Pancreas (tissue), 10 donors: Measurements from ENCODE around the gene BICRAL. TPM values are rescaled to one million over a fixed set of nuclear protein-coding genes. Genes with fewer than 3 reads are reported as not detected.
"Not testable (repeated sequence)": the region's sequence is repeated elsewhere in the genome, so short reads cannot be mapped to it uniquely, and the experiment has no call there.

Experiments
- ATAC-seq, 4 donors: fragments of 200-7000 bp; cut with Tn5 transposase; one replicate each; pipeline versions ENCODE4 v1.8.0 to v1.9.1; 2020; ENCODE audit warnings: mild to moderate bottlenecking in 4 of 4, moderate library complexity in 4 of 4
- DNase-seq, 6 donors: peaks; one replicate each; pipeline ENCODE4 v3.0.0-alpha.2; 2020
- FAIRE-seq: peaks from 2 replicates; lab custom pipeline; 2012; peaks lifted over from hg19 to GRCh38; lab: Jason Lieb, UNC
- H3K27ac ChIP-seq, 4 donors: fragments of 200-600 bp; sonication (generic); 1 replicate in 3 of 4; 2 replicates in 1 of 4; pipeline versions ENCODE4 v1.5.0 to v1.8.0; 2020
- H3K27me3 ChIP-seq, 4 donors: fragments of 200-600 bp; one replicate each; pipeline ENCODE4 v1.8.0; 2021
- H3K36me3 ChIP-seq, 3 donors: fragments of 200-600 bp; sonication (generic) in 1 of 3; one replicate each; pipeline versions ENCODE4 v1.5.0 to v1.8.0; 2020 to 2021
- H3K4me1 ChIP-seq, 3 donors: fragments of 200-600 bp; one replicate each; pipeline ENCODE4 v1.8.0; 2021
- H3K4me3 ChIP-seq, 4 donors: fragments of 200-600 bp; sonication (generic) in 2 of 4; one replicate each; pipeline versions ENCODE4 v1.5.0 to v1.8.0; 2020 to 2021
- H3K9me3 ChIP-seq, 4 donors: fragments of 200-600 bp; one replicate each; pipeline ENCODE4 v1.8.0; 2021
- CTCF ChIP-seq, 4 donors: fragments of 200-600 bp; sonication (generic) in 3 of 4; IDR thresholded peaks; one replicate each; pipeline versions ENCODE4 v1.5.0 to v1.8.0; 2021; ENCODE audit warnings: antibody characterized with exemption in 4 of 4
- WGBS, 2 donors: extraction: QIAGEN DNeasy Blood & Tissue Kit; methylation state at CpG; one replicate each; pipeline ENCODE4 v1.1.7; 2013; 5-methylcytosine and 5-hydroxymethylcytosine counted together
- intact Hi-C, 3 donors: fragments of 100-400 bp; cut with DNase I; formaldehyde crosslinking; loops; one replicate each; pipeline versions ENCODE4 v1.11.1 to v1.14.2; 2022
- polyA plus RNA-seq, 2 donors: library from polyadenylated mRNA; stranded (reverse); fragments of 200-250 nt; gene quantifications; one replicate each; pipeline ENCODE4 v1.2.3, GENCODE V29; 2013
- total RNA-seq, 6 donors: library from RNA; stranded (reverse); fragmentation: NEBNext Ultra II Directional in 4 of 6; extraction: Animal tissue kit (Norgen Biotek cat#: 25700) in 4 of 6; gene quantifications; one replicate each; pipeline versions ENCODE4 v1.2.1 to v1.2.4, GENCODE V29; 2021 to 2023
- donor health status: healthy with polysubstance abuse.
- donor health status: DM: no; HTN: no; CAD: no; lungs with moderate emphysema.
- donor health status: DM: no; HTN: no; CAD: no.
- donor health status: control.
- donor health status: control.
- donor health status: Bipolar disorder and iron deficiency.
- donor health status: DM: yes; HTN: yes; CAD: no.
- donor health status: DM: no; HTN: no; CAD: no.
- donor health status: DM: no; HTN: no; CAD: no.
- donor health status: DM: yes; HTN: yes; CAD: no.

Gene BICRAL
- total and polyA plus RNA-seq, 8 donors, result 2.9 to 10.5 (median 7.1) TPM

- H3K4me3 ChIP-seq, result no peak overlapping the region
- TF ChIP-seq CTCF (IDR thresholded peaks at IDR 0.05), result no peak
- DNase-seq, result no peak
- no peaks in the 10 kb centered on the region for H3K27me3 ChIP-seq
- H3K9me3 ChIP-seq, result no peaks in the 10 kb centered on the region
- peak overlapping the region in 1 of 4 donors; percentile 22 for H3K27ac ChIP-seq
- peaks cover 0 to 11% (median 0%) of the 10 kb centered on the region in 3 donors for H3K4me1 ChIP-seq
- H3K36me3 ChIP-seq, result no peaks in the 10 kb centered on the region
- 94 to 100% methylated on average over 4 of the region's 4 CpGs for WGBS, 2 donors
- intact Hi-C loops, result no loop called here
- ATAC-seq, result no peak
- no peak for FAIRE-seq
Observed at GRCh38 chr6:42774201-42774600, 7.7 kb upstream of the BICRAL start.

GRCh38 chr6:42774821-42775487 is 6.9 kb upstream of the BICRAL start:
- intact Hi-C loops, DNase-seq, H3K27me3 ChIP-seq, H3K4me3 ChIP-seq, H3K9me3 ChIP-seq, FAIRE-seq, H3K36me3 ChIP-seq: not testable (repeated sequence)
- ATAC-seq, result peak in 2 of 4 donors; percentile 31 to 51
- WGBS, 2 donors, result 92 to 95% methylated on average over 10 of the region's 10 CpGs
- peaks cover 0 to 11% (median 0%) of the 10 kb centered on the region in 3 donors for H3K4me1 ChIP-seq
- peak overlapping the region in 2 of 4 donors; percentile 22 to 41 for H3K27ac ChIP-seq

- intact Hi-C loops, result no loop called here
- no peaks in the 10 kb centered on the region for H3K36me3 ChIP-seq
- H3K27ac ChIP-seq, result peak overlapping the region in 2 of 4 donors; percentile 36 to 52
- ATAC-seq, result peak in 1 of 4 donors; percentile 3
- 72 to 78% methylated on average over 2 of the region's 2 CpGs for WGBS, 2 donors
- DNase-seq, result no peak
- H3K9me3 ChIP-seq, result no peaks in the 10 kb centered on the region
- H3K4me3 ChIP-seq, result no peak overlapping the region
- no peak for TF ChIP-seq CTCF (IDR thresholded peaks at IDR 0.05)
- no peak for FAIRE-seq
- no peaks in the 10 kb centered on the region for H3K27me3 ChIP-seq
- peaks cover 0 to 11% (median 0%) of the 10 kb centered on the region in 3 donors for H3K4me1 ChIP-seq
Observed at GRCh38 chr6:42777126-42777822, 4.6 kb upstream of the BICRAL start.

GRCh38 chr6:42778122-42778521 is 3.7 kb upstream of the BICRAL start:
- FAIRE-seq (no peak), DNase-seq (no peak)
- WGBS, 2 donors, result 70 to 78% methylated on average over 2 of the region's 2 CpGs

More at GRCh38 chr6:42778122-42778521, 3.7 kb upstream of the BICRAL start:
- intact Hi-C loops, result no loop called here
- no peak for TF ChIP-seq CTCF (IDR thresholded peaks at IDR 0.05)
- no peak overlapping the region for H3K4me3 ChIP-seq
- H3K36me3 ChIP-seq, result no peaks in the 10 kb centered on the region
- no peaks in the 10 kb centered on the region for H3K9me3 ChIP-seq
- no peak for ATAC-seq
- no peaks in the 10 kb centered on the region for H3K27me3 ChIP-seq
- peaks cover 0 to 11% (median 0%) of the 10 kb centered on the region in 3 donors for H3K4me1 ChIP-seq
- peak overlapping the region in 2 of 4 donors; percentile 36 to 52 for H3K27ac ChIP-seq
